ENCODE data around the gene TRPM4.

TRPM4 gene

GRCh38 chr19:49157445-49158224 lies at the start of gene TRPM4:
Gene TRPM4 (plus strand): TSS chr19:49157792. CDS start chr19:49157867, 75 bp downstream.
- TF ChIP-seq, protein P1, sequence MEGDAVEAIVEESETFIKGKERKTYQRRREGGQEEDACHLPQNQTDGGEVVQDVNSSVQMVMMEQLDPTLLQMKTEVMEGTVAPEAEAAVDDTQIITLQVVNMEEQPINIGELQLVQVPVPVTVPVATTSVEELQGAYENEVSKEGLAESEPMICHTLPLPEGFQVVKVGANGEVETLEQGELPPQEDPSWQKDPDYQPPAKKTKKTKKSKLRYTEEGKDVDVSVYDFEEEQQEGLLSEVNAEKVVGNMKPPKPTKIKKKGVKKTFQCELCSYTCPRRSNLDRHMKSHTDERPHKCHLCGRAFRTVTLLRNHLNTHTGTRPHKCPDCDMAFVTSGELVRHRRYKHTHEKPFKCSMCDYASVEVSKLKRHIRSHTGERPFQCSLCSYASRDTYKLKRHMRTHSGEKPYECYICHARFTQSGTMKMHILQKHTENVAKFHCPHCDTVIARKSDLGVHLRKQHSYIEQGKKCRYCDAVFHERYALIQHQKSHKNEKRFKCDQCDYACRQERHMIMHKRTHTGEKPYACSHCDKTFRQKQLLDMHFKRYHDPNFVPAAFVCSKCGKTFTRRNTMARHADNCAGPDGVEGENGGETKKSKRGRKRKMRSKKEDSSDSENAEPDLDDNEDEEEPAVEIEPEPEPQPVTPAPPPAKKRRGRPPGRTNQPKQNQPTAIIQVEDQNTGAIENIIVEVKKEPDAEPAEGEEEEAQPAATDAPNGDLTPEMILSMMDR (IDR thresholded peaks at IDR 0.05; ENCODE audit: control extremely low read depth, extremely low read depth, low read depth, missing control alignments) = no peak
- CTCF ChIA-PET = no interaction called here
- POLR2A ChIA-PET = no interaction called here
- no peak for DNase-seq (ENCODE audit: extremely low spot score)

- CTCF ChIA-PET = interaction anchor here (1.2 to 2.8 kb wide), 3 partner anchors 11 to 99 kb away, joined by 3 to 10 read pairs (median 5); no protein-coding TSS in a partner anchor
- no peak for DNase-seq (ENCODE audit: extremely low spot score)
- POLR2A ChIA-PET = no interaction called here
- TF ChIP-seq, protein P1 (IDR thresholded peaks at IDR 0.05; ENCODE audit: control extremely low read depth, extremely low read depth, low read depth, missing control alignments) = no peak
Observed at GRCh38 chr19:49109051-49109450, 48.5 kb upstream of the TRPM4 start.

DNA sequence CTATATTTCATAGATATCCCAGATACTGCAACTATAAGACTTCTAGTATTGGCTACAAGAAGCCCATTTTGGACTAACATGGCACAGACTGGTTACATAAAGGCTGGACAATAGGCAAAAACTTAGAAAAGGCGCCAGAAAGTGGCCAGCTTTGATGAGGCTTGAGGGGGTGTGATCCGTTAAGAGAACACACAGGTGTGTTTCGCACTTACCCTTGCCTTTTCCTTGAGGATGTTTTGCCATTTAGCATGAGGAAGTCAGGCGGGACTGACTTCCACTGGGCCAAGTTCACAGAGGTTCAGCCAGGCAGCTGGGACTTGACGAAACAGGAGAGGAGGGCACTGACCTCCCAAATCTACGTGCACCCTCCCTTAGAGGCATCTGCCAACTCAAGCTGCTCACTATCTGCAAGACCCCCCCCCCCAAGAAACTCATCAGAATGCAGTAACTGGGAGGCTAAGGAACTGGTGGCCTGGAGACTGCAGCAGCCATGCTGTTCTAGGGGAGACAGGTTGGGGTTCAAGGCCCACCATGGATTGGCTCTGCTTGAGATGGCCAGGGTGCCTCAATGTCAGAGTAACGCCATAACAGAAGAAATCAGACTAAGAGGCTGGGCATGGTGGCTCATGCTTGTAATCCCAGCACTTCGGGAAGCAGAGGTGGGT lies 47.9 kb upstream of the TRPM4 start:
- ChIA-PET CTCF (interaction anchor here (1.2 to 2.8 kb wide), 2 partner anchors 12 to 99 kb away, joined by 3 to 10 read pairs; no protein-coding TSS in a partner anchor), POLR2A (no interaction called here)
- TF ChIP-seq, protein P1 (IDR thresholded peaks at IDR 0.05; ENCODE audit: control extremely low read depth, extremely low read depth, low read depth, missing control alignments) = no peak
- DNase-seq (ENCODE audit: extremely low spot score) = no peak

GRCh38 chr19:49110567-49110966 lies 47.0 kb upstream of the TRPM4 start:
- TF ChIP-seq, protein P1 (IDR thresholded peaks at IDR 0.05; ENCODE audit: control extremely low read depth, extremely low read depth, low read depth, missing control alignments) = no peak
- POLR2A ChIA-PET = interaction anchor here (0.6 kb wide), 1 partner anchor 199 kb away, joined by 7 read pairs; no protein-coding TSS in a partner anchor
- DNase-seq (ENCODE audit: extremely low spot score) = no peak
- CTCF ChIA-PET = interaction anchor here (0.8 to 2.8 kb wide), 3 partner anchors 12 to 55 kb away, joined by 3 to 10 read pairs (median 3); no protein-coding TSS in a partner anchor

DNA sequence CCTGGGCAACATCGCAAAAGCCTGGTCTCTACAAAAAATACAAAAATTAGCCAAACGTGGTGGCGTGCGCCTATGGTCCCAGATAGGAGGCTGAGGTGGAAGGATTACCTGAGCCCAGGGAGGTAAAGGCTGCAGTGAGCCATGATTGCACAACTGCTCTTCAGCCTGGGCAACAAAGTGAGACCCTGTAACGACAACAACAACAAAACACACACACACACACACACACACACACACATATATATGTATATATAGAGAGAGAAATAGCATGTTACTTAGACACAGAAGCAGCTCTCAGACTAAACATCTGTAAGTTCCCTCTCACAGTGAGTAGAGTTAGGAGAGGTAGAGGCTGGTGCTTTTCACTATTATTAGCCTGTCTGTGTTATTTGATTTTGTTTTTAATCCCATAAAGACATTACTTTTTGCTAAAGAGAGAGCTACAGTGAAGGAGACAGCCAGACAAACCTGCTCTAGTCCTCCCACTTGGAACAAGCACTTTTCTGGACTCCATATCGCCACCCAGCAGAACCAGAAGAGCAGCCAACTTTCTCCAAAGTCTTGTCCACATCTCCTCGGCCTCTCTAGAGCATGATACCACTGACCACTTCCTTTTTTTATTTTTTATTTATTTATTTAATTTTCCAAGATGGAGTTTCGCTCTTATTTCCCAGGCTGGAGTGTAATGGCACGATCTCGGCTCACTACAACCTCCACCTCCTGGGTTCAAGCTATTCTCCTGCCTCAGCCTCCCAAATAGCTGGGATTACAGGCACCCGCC lies 46.2 kb upstream of the TRPM4 start:
- no peak for DNase-seq (ENCODE audit: extremely low spot score)
- TF ChIP-seq, protein P1 (IDR thresholded peaks at IDR 0.05; ENCODE audit: control extremely low read depth, extremely low read depth, low read depth, missing control alignments) = no peak
- CTCF ChIA-PET = interaction anchor here (0.8 to 2.8 kb wide), 4 partner anchors 13 to 88 kb away, joined by 3 to 10 read pairs (median 4); no protein-coding TSS in a partner anchor
- POLR2A ChIA-PET = no interaction called here
